ENCODE results near the gene CELF4.

Gene CELF4

GRCh38 chr18:37449618-37450017 lies 116.0 kb downstream of the CELF4 start:
- Histone ChIP-seq H4K20me1 (ENCODE audit: insufficient read depth, low read length) (no peaks in the 10 kb centered on the region), H3K36me3 (ENCODE audit: insufficient read depth, low read length) (no peaks in the 10 kb centered on the region), H3K9me3 (ENCODE audit: insufficient read depth, low read length, severe bottlenecking) (no peaks in the 10 kb centered on the region), H3K4me1 (ENCODE audit: insufficient read depth, low read length) (peaks cover 3% of the 10 kb centered on the region; the same call in 1 of the 2 replicates), H3K9ac (ENCODE audit: low read depth, low read length) (no peak overlapping the region), H2AFZ (ENCODE audit: low read depth, low read length) (no peak overlapping the region), H3K4me3 (ENCODE audit: low read depth in 1 of 2, low read length in 2 of 2) (no peak overlapping the region), H3K4me2 (ENCODE audit: insufficient read depth, low read length) (no peak overlapping the region), H3K27ac (ENCODE audit: low read length) (no peak overlapping the region), H3K27me3 (ENCODE audit: insufficient read depth, low read length, poor library complexity) (no peaks in the 10 kb centered on the region), H3K79me2 (ENCODE audit: insufficient read depth, low read length) (no peaks in the 10 kb centered on the region)
- no peak for DNase-seq
- no peak for ATAC-seq (ENCODE audit: insufficient read depth, low read depth)
- TF ChIP-seq, protein P1, sequence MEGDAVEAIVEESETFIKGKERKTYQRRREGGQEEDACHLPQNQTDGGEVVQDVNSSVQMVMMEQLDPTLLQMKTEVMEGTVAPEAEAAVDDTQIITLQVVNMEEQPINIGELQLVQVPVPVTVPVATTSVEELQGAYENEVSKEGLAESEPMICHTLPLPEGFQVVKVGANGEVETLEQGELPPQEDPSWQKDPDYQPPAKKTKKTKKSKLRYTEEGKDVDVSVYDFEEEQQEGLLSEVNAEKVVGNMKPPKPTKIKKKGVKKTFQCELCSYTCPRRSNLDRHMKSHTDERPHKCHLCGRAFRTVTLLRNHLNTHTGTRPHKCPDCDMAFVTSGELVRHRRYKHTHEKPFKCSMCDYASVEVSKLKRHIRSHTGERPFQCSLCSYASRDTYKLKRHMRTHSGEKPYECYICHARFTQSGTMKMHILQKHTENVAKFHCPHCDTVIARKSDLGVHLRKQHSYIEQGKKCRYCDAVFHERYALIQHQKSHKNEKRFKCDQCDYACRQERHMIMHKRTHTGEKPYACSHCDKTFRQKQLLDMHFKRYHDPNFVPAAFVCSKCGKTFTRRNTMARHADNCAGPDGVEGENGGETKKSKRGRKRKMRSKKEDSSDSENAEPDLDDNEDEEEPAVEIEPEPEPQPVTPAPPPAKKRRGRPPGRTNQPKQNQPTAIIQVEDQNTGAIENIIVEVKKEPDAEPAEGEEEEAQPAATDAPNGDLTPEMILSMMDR (IDR thresholded peaks at IDR 0.05; ENCODE audit: borderline replicate concordance, extremely low read depth, low read length, poor library complexity, severe bottlenecking) = no peak

- peaks cover 9% of the 10 kb centered on the region; the same call in 1 of the 2 replicates for H3K4me1 ChIP-seq (ENCODE audit: insufficient read depth, low read length)
- no peak overlapping the region for H3K4me3 ChIP-seq (ENCODE audit: low read depth in 1 of 2, low read length in 2 of 2)
- TF ChIP-seq, protein P1 (IDR thresholded peaks at IDR 0.05; ENCODE audit: borderline replicate concordance, extremely low read depth, low read length, poor library complexity, severe bottlenecking) = no peak
- no peak for TF ChIP-seq EZH2 (IDR thresholded peaks at IDR 0.05; ENCODE audit: borderline replicate concordance, low read depth, low read length, severe bottlenecking)
- H4K20me1 ChIP-seq (ENCODE audit: insufficient read depth, low read length) = no peaks in the 10 kb centered on the region
- no peaks in the 10 kb centered on the region for H3K27me3 ChIP-seq (ENCODE audit: insufficient read depth, low read length, poor library complexity)
- H3K27ac ChIP-seq (ENCODE audit: low read length) = no peak overlapping the region
- no peaks in the 10 kb centered on the region for H3K36me3 ChIP-seq (ENCODE audit: insufficient read depth, low read length)
- H3K4me2 ChIP-seq (ENCODE audit: insufficient read depth, low read length) = no peak overlapping the region
- no peaks in the 10 kb centered on the region for H3K9me3 ChIP-seq (ENCODE audit: insufficient read depth, low read length, severe bottlenecking)
- ATAC-seq (ENCODE audit: insufficient read depth, low read depth) = no peak
- no peak overlapping the region for H3K9ac ChIP-seq (ENCODE audit: low read depth, low read length)
- no peaks in the 10 kb centered on the region for H3K79me2 ChIP-seq (ENCODE audit: insufficient read depth, low read length)
- H2AFZ ChIP-seq (ENCODE audit: low read depth, low read length) = no peak overlapping the region
- no peak for DNase-seq
These were observed 116.7 kb downstream of the CELF4 start for GRCh38 chr18:37448946-37449345.

GRCh38 chr18:37447962-37448888 lies 117.4 kb downstream of the CELF4 start:
- Histone ChIP-seq H3K9me3 (ENCODE audit: insufficient read depth, low read length, severe bottlenecking) (no peaks in the 10 kb centered on the region), H3K9ac (ENCODE audit: low read depth, low read length) (no peak overlapping the region), H2AFZ (ENCODE audit: low read depth, low read length) (no peak overlapping the region), H3K4me2 (ENCODE audit: insufficient read depth, low read length) (no peak overlapping the region), H3K36me3 (ENCODE audit: insufficient read depth, low read length) (no peaks in the 10 kb centered on the region), H3K4me3 (ENCODE audit: low read depth in 1 of 2, low read length in 2 of 2) (no peak overlapping the region), H3K27me3 (ENCODE audit: insufficient read depth, low read length, poor library complexity) (no peaks in the 10 kb centered on the region), H4K20me1 (ENCODE audit: insufficient read depth, low read length) (no peaks in the 10 kb centered on the region), H3K4me1 (ENCODE audit: insufficient read depth, low read length) (peaks cover 9% of the 10 kb centered on the region; the same call in 1 of the 2 replicates), H3K27ac (ENCODE audit: low read length) (no peak overlapping the region), H3K79me2 (ENCODE audit: insufficient read depth, low read length) (no peaks in the 10 kb centered on the region)
- no peak for TF ChIP-seq EZH2 (IDR thresholded peaks at IDR 0.05; ENCODE audit: borderline replicate concordance, low read depth, low read length, severe bottlenecking)
- TF ChIP-seq, protein P1 (IDR thresholded peaks at IDR 0.05; ENCODE audit: borderline replicate concordance, extremely low read depth, low read length, poor library complexity, severe bottlenecking) = no peak
- DNase-seq = no peak
- ATAC-seq (ENCODE audit: insufficient read depth, low read depth) = no peak

Data from DND-41 (cell line).